WTC11 (cell line): ENCODE data around the gene SEMA3D. TPM values are rescaled to one million over a fixed set of nuclear protein-coding genes. Genes with fewer than 3 reads are reported as not detected.

Experiments used
- ATAC-seq: fragments of 200-7000 bp; cut with Tn5 transposase; 2 replicates; pipeline ENCODE4 v1.10.0; 2021; ENCODE audit warnings: mild to moderate bottlenecking, moderate library complexity
- CTCF ChIA-PET: fragments of 300-600 bp; sonication (Branson Sonifier 250); formaldehyde crosslinking; loops from one replicate; lab custom pipeline; 2021; ENCODE audit warnings: antibody characterized with exemption; lab: Charles Lee
- POLR2A ChIA-PET: fragments of 350-600 bp; sonication (Branson Sonifier 250); formaldehyde crosslinking; loops from one replicate; lab custom pipeline; 2021; ENCODE audit warnings: antibody characterized with exemption; lab: Charles Lee
- DNase-seq: peaks from one replicate; pipeline ENCODE4 v3.0.0; 2021; ENCODE audit warnings: low spot score
- H3K27ac Mint-ChIP-seq: 2 replicates; pipeline ENCODE4 v1.8.0; 2021; ENCODE audit warnings: mixed read lengths
- H3K27me3 Mint-ChIP-seq: 2 replicates; pipeline ENCODE4 v1.8.0; 2021; ENCODE audit warnings: low read depth, mild to moderate bottlenecking, moderate library complexity, mixed read lengths
- H3K36me3 Mint-ChIP-seq: 2 replicates; pipeline ENCODE4 v1.8.0; 2021; ENCODE audit warnings: mixed read lengths
- H3K4me1 Mint-ChIP-seq: 2 replicates; pipeline ENCODE4 v1.8.0; 2022; ENCODE audit warnings: mixed read lengths
- H3K4me3 Mint-ChIP-seq: 2 replicates; pipeline ENCODE4 v1.8.0; 2021; ENCODE audit warnings: mild to moderate bottlenecking, moderate library complexity, mixed read lengths
- H3K9me3 Mint-ChIP-seq: 2 replicates; pipeline ENCODE4 v1.8.0; 2021; ENCODE audit warnings: mixed read lengths
- AFF4 ChIP-seq: sonication (generic); formaldehyde crosslinking; IDR thresholded peaks from 2 replicates; pipeline ENCODE4 v1.8.1; 2023; ENCODE audit warnings: mild to moderate bottlenecking, missing genetic modification reagents, borderline replicate concordance
- AR ChIP-seq: fragments of 250-450 bp; sonication (Bioruptor Pico); IDR thresholded peaks from 2 replicates; pipeline ENCODE4 v1.9.0; 2021; ENCODE audit warnings: mild to moderate bottlenecking
- ATF6 ChIP-seq: sonication (generic); formaldehyde crosslinking; IDR thresholded peaks from 2 replicates; pipeline ENCODE4 v1.8.1; 2023; ENCODE audit warnings: mild to moderate bottlenecking, missing genetic modification reagents
- EMX1 ChIP-seq: fragments of 250-450 bp; sonication (Bioruptor Pico); IDR thresholded peaks from 2 replicates; pipeline ENCODE4 v1.8.0; 2021; ENCODE audit warnings: mild to moderate bottlenecking
- ESRRA ChIP-seq: sonication (generic); formaldehyde crosslinking; IDR thresholded peaks from 2 replicates; pipeline ENCODE4 v1.8.1; 2022; ENCODE audit warnings: mild to moderate bottlenecking, missing genetic modification reagents, borderline replicate concordance
- HMGA2 ChIP-seq: fragments of 250-450 bp; sonication (Bioruptor Pico); IDR thresholded peaks from 2 replicates; pipeline ENCODE4 v1.4.0; 2021; ENCODE audit warnings: mild to moderate bottlenecking, moderate library complexity
- HMGXB4 ChIP-seq: sonication (generic); formaldehyde crosslinking; IDR thresholded peaks from 2 replicates; pipeline ENCODE4 v1.8.1; 2023; ENCODE audit warnings: mild to moderate bottlenecking, moderate library complexity, missing genetic modification reagents
- NR1H2 ChIP-seq: sonication (generic); formaldehyde crosslinking; IDR thresholded peaks from 2 replicates; pipeline ENCODE4 v1.9.0; 2021; ENCODE audit warnings: mild to moderate bottlenecking, moderate library complexity, missing genetic modification reagents
- SMAD3 ChIP-seq: sonication (generic); formaldehyde crosslinking; IDR thresholded peaks from 2 replicates; pipeline ENCODE4 v1.8.0; 2022; ENCODE audit warnings: missing genetic modification reagents, mild to moderate bottlenecking, borderline replicate concordance
- SMAD4 ChIP-seq: sonication (generic); formaldehyde crosslinking; IDR thresholded peaks from 2 replicates; pipeline ENCODE4 v1.8.0; 2022; ENCODE audit warnings: mild to moderate bottlenecking, missing genetic modification reagents
- STAT6 ChIP-seq: sonication (generic); formaldehyde crosslinking; conservative IDR thresholded peaks from 2 replicates; pipeline ENCODE4 v1.8.1; 2023; ENCODE audit warnings: mild to moderate bottlenecking, low read depth, missing genetic modification reagents, moderate library complexity
- ZBTB43 ChIP-seq: sonication (generic); formaldehyde crosslinking; IDR thresholded peaks from 2 replicates; pipeline ENCODE4 v1.8.1; 2023; ENCODE audit warnings: mild to moderate bottlenecking, missing genetic modification reagents
- ZMAT4 ChIP-seq: fragments of 250-450 bp; sonication (Bioruptor Pico); IDR thresholded peaks from 2 replicates; pipeline ENCODE4 v1.9.0; 2021; ENCODE audit warnings: mild to moderate bottlenecking
- ZNF121 ChIP-seq: sonication (generic); formaldehyde crosslinking; IDR thresholded peaks from 2 replicates; pipeline ENCODE4 v1.8.0; 2023; ENCODE audit warnings: missing genetic modification reagents
- ZNF263 ChIP-seq: sonication (generic); formaldehyde crosslinking; IDR thresholded peaks from 2 replicates; pipeline ENCODE4 v1.8.1; 2022; ENCODE audit warnings: low read depth, mild to moderate bottlenecking, moderate library complexity, missing genetic modification reagents
- ZNF423 ChIP-seq: fragments of 250-450 bp; sonication (Bioruptor Pico); IDR thresholded peaks from 2 replicates; pipeline ENCODE4 v2.1.2; 2022; ENCODE audit warnings: mild to moderate bottlenecking, moderate library complexity
- ZSCAN18 ChIP-seq: fragments of 250-450 bp; sonication (Bioruptor Pico); IDR thresholded peaks from 2 replicates; pipeline ENCODE4 v2.1.2; 2022; ENCODE audit warnings: mild to moderate bottlenecking, moderate library complexity
- total RNA-seq: library from RNA; stranded (reverse); gene quantifications from 3 replicates; pipeline ENCODE4 v1.2.3, GENCODE V29; 2021

SEMA3D gene
- total RNA-seq, 1 experiment from 2014 or later: 3.8 TPM

- H3K9me3 Mint-ChIP-seq: peaks cover 17% of the 10 kb centered on the region
- TF ChIP-seq ZBTB43 (CRISPR knock-in tag): no peak
- TF ChIP-seq ZSCAN18 (CRISPR knock-in tag): no peak
- TF ChIP-seq HMGXB4: no peak
- no peak for TF ChIP-seq ZNF121 (CRISPR knock-in tag)
- no peak for TF ChIP-seq HMGA2 (CRISPR knock-in tag)
- no peak for TF ChIP-seq STAT6 (CRISPR knock-in tag)
- no peak for TF ChIP-seq NR1H2 (CRISPR knock-in tag)
- no peak for TF ChIP-seq ZNF423 (CRISPR knock-in tag)
- no peak for TF ChIP-seq AR (CRISPR knock-in tag)
- TF ChIP-seq ATF6: no peak
- no peak for TF ChIP-seq AFF4 (CRISPR knock-in tag)
- no peak for TF ChIP-seq ZNF263
- TF ChIP-seq SMAD3 (CRISPR knock-in tag): no peak
- no peak for TF ChIP-seq ESRRA (CRISPR knock-in tag)
- no peak for TF ChIP-seq SMAD4 (CRISPR knock-in tag)
- no peak for TF ChIP-seq ZMAT4 (CRISPR knock-in tag)
- TF ChIP-seq EMX1 (CRISPR knock-in tag): no peak
- TF ChIP-seq, all 79 proteins: peak for 0
- Mint-ChIP-seq H3K4me1 (peaks cover 12% of the 10 kb centered on the region), H3K36me3 (no peaks in the 10 kb centered on the region), H3K27me3 (no peaks in the 10 kb centered on the region), H3K27ac (no peak overlapping the region; the same call in 1 of the 2 replicates), H3K4me3 (no peak overlapping the region)
- ChIA-PET CTCF (no interaction called here), POLR2A (no interaction called here)
- ATAC-seq: no peak
- DNase-seq: no peak
These were observed 233.6 kb downstream of the SEMA3D start for GRCh38 chr7:84953234-84953633.
